Measurements from ENCODE around the gene PKP4. TPM values are rescaled to one million over a fixed set of nuclear protein-coding genes. Genes with fewer than 3 reads are reported as not detected.

Gene PKP4
- total and polyA plus RNA-seq, 9 of the 15 experiments (the other 6 are each of a cell fraction or from before 2014, with no cell fraction given), result 24.6 to 99.1 (median 74.0) TPM

GRCh38 chr2:158577141-158577540, 120.4 kb downstream of the PKP4 start:
- no peak for DNase-seq (ENCODE audit: extremely low read depth in 1 of 4, low spot score in 3 of 4)
- no peak for FAIRE-seq
- no peak for TF ChIP-seq ZNF655 (CRISPR knock-in tag; IDR thresholded peaks at IDR 0.05)
- no peak for TF ChIP-seq NFRKB (IDR thresholded peaks at IDR 0.05; ENCODE audit: low read depth)
- no peak for TF ChIP-seq RBM25 (IDR thresholded peaks at IDR 0.05; ENCODE audit: low read depth, low read length, severe bottlenecking)
- TF ChIP-seq ZNF431 (CRISPR knock-in tag; IDR thresholded peaks at IDR 0.05), result no peak
- no peak for TF ChIP-seq GATAD2B (IDR thresholded peaks at IDR 0.05; ENCODE audit: borderline replicate concordance)
- no peak for TF ChIP-seq HLTF (IDR thresholded peaks at IDR 0.05)
- no peak for TF ChIP-seq CHD2 (IDR thresholded peaks at IDR 0.05; ENCODE audit: low read depth, low read length)
- no peak for TF ChIP-seq BRD9 (IDR thresholded peaks at IDR 0.05; ENCODE audit: low read depth, partially characterized antibody)
- TF ChIP-seq ARID3A (IDR thresholded peaks at IDR 0.05; ENCODE audit: borderline replicate concordance, low read depth, low read length), result no peak
- TF ChIP-seq RBM15 (IDR thresholded peaks at IDR 0.05; ENCODE audit: insufficient read depth, low read length), result no peak
- no peak for TF ChIP-seq ADNP (tag; IDR thresholded peaks at IDR 0.05)
- no peak for TF ChIP-seq NUFIP1 (IDR thresholded peaks at IDR 0.05; ENCODE audit: partially characterized antibody)
- no peak for TF ChIP-seq MBD1 (CRISPR knock-in tag; IDR thresholded peaks at IDR 0.05)
- no peak for TF ChIP-seq ETS2 (tag; IDR thresholded peaks at IDR 0.05; ENCODE audit: borderline replicate concordance, poor library complexity, severe bottlenecking)

More at GRCh38 chr2:158577141-158577540, 120.4 kb downstream of the PKP4 start:
- H3K4me1 ChIP-seq (replicated peaks in 1 of 2; ENCODE audit: control insufficient read depth in 2 of 2, insufficient read depth in 2 of 2, low read length in 2 of 2), result no peaks in the 10 kb centered on the region
- H3K9me3 ChIP-seq (replicated peaks; ENCODE audit: control insufficient read depth, insufficient read depth, low read depth, low read length), result no peaks in the 10 kb centered on the region
- H3K79me2 ChIP-seq (ENCODE audit: control insufficient read depth, insufficient read depth, low read length), result no peaks in the 10 kb centered on the region
- BruUV-seq (replicated peaks), result no TSS peak
- H3K9me1 ChIP-seq (ENCODE audit: control insufficient read depth, insufficient read depth, low read length), result no peaks in the 10 kb centered on the region
- WGBS (ENCODE audit: insufficient coverage, low coverage, missing lambda C conversion rate), result 94% methylated on average over 5 of the region's 5 CpGs
- H3K4me3 ChIP-seq, result no peak overlapping the region
- no peak overlapping the region for H3K9ac ChIP-seq (ENCODE audit: insufficient read depth in 1 of 2, low read depth in 2 of 2, low read length in 2 of 2)
- no peaks in the 10 kb centered on the region for H3K27me3 ChIP-seq (ENCODE audit: control insufficient read depth in 2 of 2, insufficient read depth in 2 of 2, low read length in 2 of 2)
- ChIA-PET CTCF (ENCODE audit: low intra/inter-chr PET ratio) (no interaction called here), POLR2A (no interaction called here)
- H3K27ac ChIP-seq (ENCODE audit: extremely low read depth, low read depth, low read length), result no peak overlapping the region
- H3K36me3 ChIP-seq (ENCODE audit: control insufficient read depth, insufficient read depth, low read length), result peaks cover 24% of the 10 kb centered on the region
- H4K20me1 ChIP-seq (replicated peaks; ENCODE audit: control insufficient read depth, insufficient read depth, low read length), result no peaks in the 10 kb centered on the region
- H2AFZ ChIP-seq (ENCODE audit: low read depth, low read length), result no peak overlapping the region
- in situ Hi-C loops (cut with MboI) (no loop called here), intact Hi-C loops (cut with micrococcal nuclease) (no loop called here)
- ATAC-seq, result no peak
- H3K4me2 ChIP-seq (ENCODE audit: insufficient read depth, low read length), result no peak overlapping the region
